GM06990 (cell line): ENCODE results near the gene DHCR7.
A peak's percentile ranks its signal among the peaks of the same experiment; 100 is the strongest.

Experiments used
- DNase-seq: peaks from one replicate; pipeline ENCODE4 v3.0.0-alpha.2; 2011; ENCODE audit not compliant: insufficient read length; ENCODE audit errors: extremely low read depth
- H3K27me3 ChIP-seq: replicated peaks from 2 replicates; pipeline ENCODE4 v1.6.0; 2011; ENCODE audit warnings: low read length; ENCODE audit not compliant: control insufficient read depth, insufficient read depth
- H3K36me3 ChIP-seq: 2 replicates; pipeline ENCODE4 v1.5.1; 2011; ENCODE audit warnings: low read length; ENCODE audit not compliant: control insufficient read depth, insufficient read depth
- H3K4me3 ChIP-seq: replicated peaks from 2 replicates; pipeline ENCODE4 v1.5.1; 2011; ENCODE audit warnings: low read depth, mild to moderate bottlenecking, control low read depth, low read length
- CTCF ChIP-seq: IDR thresholded peaks from 2 replicates; pipeline ENCODE4 v1.5.1; 2011; ENCODE audit warnings: low read length, control low read depth, mild to moderate bottlenecking, inconsistent platforms; ENCODE audit not compliant: insufficient read depth, poor library complexity, severe bottlenecking

Gene DHCR7

GRCh38 chr11:71449596-71449995 lies 1.4 kb upstream of the DHCR7 start:
- no peak for DNase-seq
- peak overlapping the region; percentile 95 for H3K4me3 ChIP-seq

GRCh38 chr11:71447791-71448256 lies 369 bp downstream of the DHCR7 start:
- peaks cover 16% of the 10 kb centered on the region for H3K36me3 ChIP-seq
- no peaks in the 10 kb centered on the region for H3K27me3 ChIP-seq
- peak; percentile 31 for DNase-seq
- peak overlapping the region; percentile 95 for H3K4me3 ChIP-seq
- TF ChIP-seq CTCF: no peak

More at GRCh38 chr11:71449596-71449995, 1.4 kb upstream of the DHCR7 start:
- TF ChIP-seq CTCF: no peak
- H3K36me3 ChIP-seq: peaks cover 6% of the 10 kb centered on the region
- no peaks in the 10 kb centered on the region for H3K27me3 ChIP-seq

DNA sequence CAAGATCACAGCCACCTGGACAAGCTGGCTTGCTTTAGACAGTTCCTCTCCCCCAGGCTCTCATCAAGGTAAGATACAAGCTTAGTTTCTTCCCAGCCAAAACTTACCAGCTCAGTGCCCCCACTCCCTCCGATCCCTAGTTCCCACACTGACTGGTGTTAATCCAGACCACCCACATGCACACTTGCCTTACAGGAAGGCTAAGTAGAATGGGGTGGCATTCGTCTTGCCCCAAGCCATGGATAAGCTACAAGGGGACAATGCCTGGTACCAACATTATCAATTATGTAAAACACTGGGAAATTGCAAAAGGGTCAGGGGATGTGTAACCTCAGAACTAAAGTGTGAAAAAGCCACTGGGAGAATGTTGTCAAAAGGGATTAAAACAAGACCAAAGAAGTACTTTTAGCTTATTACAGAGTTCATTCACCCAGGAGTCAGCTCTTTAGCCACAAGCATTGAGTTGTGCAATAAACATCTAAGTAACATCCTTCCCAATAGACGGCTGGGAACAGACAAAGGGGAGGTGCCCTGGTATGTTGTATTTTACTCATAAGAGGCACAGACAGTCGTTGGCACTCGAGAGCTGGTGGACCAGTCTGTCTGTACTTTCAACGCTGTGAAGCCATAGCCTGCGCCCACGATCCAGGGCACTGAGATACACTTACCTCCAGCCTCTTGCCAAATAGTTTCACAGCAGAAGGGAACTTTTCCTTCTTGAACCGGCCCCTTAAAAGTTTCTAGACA lies 1.1 kb downstream of the DHCR7 start:
- no peak for DNase-seq
- Histone ChIP-seq H3K36me3 (peaks cover 19% of the 10 kb centered on the region), H3K27me3 (no peaks in the 10 kb centered on the region), H3K4me3 (peak overlapping the region; percentile 95)
- no peak for TF ChIP-seq CTCF

- no peaks in the 10 kb centered on the region for H3K27me3 ChIP-seq
- no peak for TF ChIP-seq CTCF
- H3K4me3 ChIP-seq: no peak overlapping the region
- no peak for DNase-seq
- peaks cover 25% of the 10 kb centered on the region for H3K36me3 ChIP-seq
Measured at GRCh38 chr11:71446150-71446549, 2.0 kb downstream of the DHCR7 start.

DNA sequence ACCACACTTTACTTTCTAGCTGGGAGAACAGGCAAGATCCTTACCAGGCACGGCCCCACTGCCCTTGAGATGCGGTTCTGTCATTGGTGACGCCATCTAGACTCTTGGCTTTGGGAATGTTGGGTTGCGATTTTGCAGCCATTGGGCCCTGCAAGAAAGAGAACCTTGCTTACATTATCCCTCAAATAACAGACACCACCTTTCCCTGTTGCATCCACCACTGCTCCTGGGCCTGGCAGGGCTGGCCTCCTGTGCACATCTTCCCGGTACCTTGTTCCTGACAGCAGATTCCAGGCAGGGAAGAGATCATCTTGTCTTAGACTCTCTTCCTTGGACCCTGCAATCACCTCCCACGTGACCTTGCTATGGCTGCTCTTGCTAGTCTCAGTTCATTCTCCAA lies 3.4 kb downstream of the DHCR7 start:
- Histone ChIP-seq H3K36me3 (peaks cover 34% of the 10 kb centered on the region), H3K27me3 (no peaks in the 10 kb centered on the region), H3K4me3 (no peak overlapping the region)
- no peak for TF ChIP-seq CTCF
- DNase-seq: no peak
